Endothelial cell of umbilical vein (primary cell): ENCODE measurements around the gene EMP3. TPM values are rescaled to one million over a fixed set of nuclear protein-coding genes. Genes with fewer than 3 reads are reported as not detected.

ENCODE experiments used
- BruUV-seq: library from RNA; stranded (reverse); fragments of 400-500 nt; replicated peaks from 2 replicates; lab custom pipeline; 2021; lab: Mats Ljungman, UMichigan
- CTCF ChIA-PET: fragments of 300-600, 350-600 bp; sonication (Branson Sonifier 250); formaldehyde crosslinking; loops from one replicate; lab custom pipeline; 2021; ENCODE audit warnings: antibody characterized with exemption, inconsistent platforms; lab: Charles Lee
- POLR2A ChIA-PET: fragments of 300-600, 350-600 bp; sonication (Branson Sonifier 250); formaldehyde crosslinking; loops from one replicate; lab custom pipeline; 2021; ENCODE audit warnings: antibody characterized with exemption, inconsistent platforms; lab: Charles Lee
- DNase-seq: peaks from one replicate; pipeline ENCODE4 v3.0.0-alpha.2; 2011; ENCODE audit warnings: low read depth, low spot score
- FAIRE-seq: peaks from 2 replicates; lab custom pipeline; 2011; peaks lifted over from hg19 to GRCh38; lab: Jason Lieb, UNC
- H2AFZ ChIP-seq: 2 replicates; pipeline ENCODE4 v1.6.0; 2012; ENCODE audit warnings: low read depth, low read length, control low read depth, inconsistent platforms
- H3K27ac ChIP-seq: 2 replicates; pipeline ENCODE4 v1.5.1; 2011; ENCODE audit warnings: low read depth, mild to moderate bottlenecking, control low read depth, low read length, moderate library complexity; ENCODE audit not compliant: insufficient read depth
- H3K27me3 ChIP-seq, 2 experiments: 2 replicates each; pipeline versions ENCODE4 v1.6.0 to v1.6.1; 2011; ENCODE audit warnings: low read length in 2 of 2, mixed read lengths in 1 of 2; ENCODE audit not compliant: control insufficient read depth in 2 of 2, insufficient read depth in 2 of 2
- H3K36me3 ChIP-seq, 2 experiments: 2 replicates in 1 of 2; 3 replicates in 1 of 2; pipeline ENCODE4 v1.5.1; 2011; ENCODE audit warnings: low read length in 2 of 2, mild to moderate bottlenecking in 1 of 2, moderate library complexity in 1 of 2; ENCODE audit not compliant: control insufficient read depth in 2 of 2, insufficient read depth in 2 of 2; ENCODE audit errors: extremely low read depth in 1 of 2
- H3K4me1 ChIP-seq: 3 replicates; pipeline ENCODE4 v1.5.1; 2011; ENCODE audit warnings: mild to moderate bottlenecking, low read length; ENCODE audit not compliant: control insufficient read depth, insufficient read depth; ENCODE audit errors: extremely low read depth
- H3K4me2 ChIP-seq: 2 replicates; pipeline ENCODE4 v1.6.1; 2011; ENCODE audit warnings: low read length, control low read depth, mixed read lengths; ENCODE audit not compliant: insufficient read depth
- H3K4me3 ChIP-seq, 3 experiments: fragments of 200-600 bp in 1 of 3; sonication (generic), shearing (Covaris generic) in 1 of 3; replicated peaks in 1 of 3; 2 replicates each; pipeline ENCODE4 v1.5.1; 2011 to 2016; ENCODE audit warnings: control low read depth in 3 of 3, low read length in 3 of 3, mild to moderate bottlenecking in 2 of 3, inconsistent platforms in 1 of 3, low read depth in 1 of 3, moderate library complexity in 1 of 3; ENCODE audit not compliant: insufficient read depth in 1 of 3
- H3K79me2 ChIP-seq: 2 replicates; pipeline ENCODE4 v1.6.0; 2012; ENCODE audit warnings: low read length, inconsistent platforms; ENCODE audit not compliant: control insufficient read depth, insufficient read depth
- H3K9ac ChIP-seq: replicated peaks from 2 replicates; pipeline ENCODE3; 2011; ENCODE audit warnings: low read length, control low read depth; ENCODE audit not compliant: insufficient read depth; ENCODE audit errors: extremely low read depth
- H3K9me1 ChIP-seq: replicated peaks from 3 replicates; pipeline ENCODE4 v1.6.0; 2011; ENCODE audit warnings: mild to moderate bottlenecking, low read length; ENCODE audit not compliant: control insufficient read depth, insufficient read depth; ENCODE audit errors: extremely low read depth
- H3K9me3 ChIP-seq: replicated peaks from 2 replicates; pipeline ENCODE4 v1.5.1; 2012; ENCODE audit warnings: low read length, inconsistent platforms; ENCODE audit not compliant: control insufficient read depth, insufficient read depth
- H4K20me1 ChIP-seq: replicated peaks from 2 replicates; pipeline ENCODE3; 2011; ENCODE audit warnings: mild to moderate bottlenecking, low read length; ENCODE audit not compliant: control insufficient read depth, insufficient read depth; ENCODE audit errors: extremely low read depth
- CTCF ChIP-seq, 2 donors: IDR thresholded peaks; 1 replicate in 1 of 2; 2 replicates in 1 of 2; pipeline ENCODE4 v1.5.1; 2011; ENCODE audit warnings: low read length in 2 of 2, mild to moderate bottlenecking in 2 of 2, moderate library complexity in 2 of 2, control low read depth in 1 of 2, inconsistent platforms in 1 of 2, low read depth in 1 of 2; ENCODE audit not compliant: insufficient read depth in 1 of 2; ENCODE audit errors: extremely low read depth in 1 of 2
- EZH2 ChIP-seq: IDR thresholded peaks from 2 replicates; pipeline ENCODE4 v1.6.1; 2012; ENCODE audit warnings: borderline replicate concordance, low read depth, mild to moderate bottlenecking, moderate library complexity, low read length, inconsistent platforms; ENCODE audit not compliant: severe bottlenecking
- FOS ChIP-seq: IDR thresholded peaks from 2 replicates; pipeline ENCODE4 v1.6.1; 2011; ENCODE audit warnings: mild to moderate bottlenecking, low read length, moderate library complexity, borderline replicate concordance; ENCODE audit not compliant: insufficient read depth
- GATA2 ChIP-seq: IDR thresholded peaks from 2 replicates; pipeline ENCODE4 v1.7.0; 2011; ENCODE audit warnings: low read depth, mild to moderate bottlenecking, moderate library complexity, mixed read lengths, low read length; ENCODE audit not compliant: insufficient read length, insufficient read depth
- JUN ChIP-seq: IDR thresholded peaks from 2 replicates; pipeline ENCODE4 v1.6.1; 2011; ENCODE audit warnings: borderline replicate concordance, low read depth; ENCODE audit not compliant: insufficient read length, insufficient read depth
- MAX ChIP-seq: IDR thresholded peaks from 2 replicates; pipeline ENCODE4 v1.6.1; 2011; ENCODE audit not compliant: insufficient read depth, insufficient read length
- MYC ChIP-seq: IDR thresholded peaks from one replicate; pipeline ENCODE4 v1.6.1; 2011; ENCODE audit warnings: mild to moderate bottlenecking, low read depth, low read length
- POLR2A ChIP-seq: IDR thresholded peaks from 2 replicates; pipeline ENCODE4 v1.6.1; 2012; ENCODE audit warnings: low read depth, mild to moderate bottlenecking, control low read depth, low read length
- POLR2AphosphoS5 ChIP-seq: IDR thresholded peaks from 2 replicates; pipeline ENCODE4 v1.6.1; 2012; ENCODE audit warnings: low read depth, mild to moderate bottlenecking, control low read depth, low read length, moderate library complexity; ENCODE audit not compliant: insufficient read depth
- dilution Hi-C: fragments of 300-500 bp; cut with MboI; formaldehyde crosslinking; loops from one replicate; pipeline ENCODE4 v1.15.0; 2019; ENCODE audit warnings: low sequenced_read_pairs; ENCODE audit not compliant: extremely low pct_ligation_motif_present
- intact Hi-C: fragments of 100-400 bp; cut with micrococcal nuclease; formaldehyde crosslinking; loops from one replicate; pipeline ENCODE4 v1.10.0; 2022
- polyA plus RNA-seq, 4 experiments: library from polyadenylated mRNA; depleted of rRNA in 3 of 4; stranded (reverse) in 3 of 4; unstranded in 1 of 4; fragments of >200 nt; gene quantifications; 2 replicates each; pipeline versions ENCODE4 v1.2.1 to v1.2.3, GENCODE V29; 2011 to 2012; ENCODE audit warnings: missing spikeins in 1 of 4
- total RNA-seq: library from RNA; stranded (reverse); gene quantifications from 2 replicates; pipeline ENCODE4 v1.2.3, GENCODE V29; 2021

Gene EMP3
- total and polyA plus RNA-seq, 2 donors (not counting 3 experiments of a cell fraction or from before 2014, with no cell fraction given), result 127 to 406 TPM

GRCh38 chr19:48303866-48304265 is 21.5 kb upstream of the EMP3 start:
- FAIRE-seq, result no peak
- intact Hi-C loops, result no loop called here
- H3K27me3 ChIP-seq, result peaks cover 6% of the 10 kb centered on the region in 2 experiments
- DNase-seq, result no peak
- H3K4me2 ChIP-seq, result no peak overlapping the region
- H3K9me1 ChIP-seq, result no peaks in the 10 kb centered on the region
- H3K79me2 ChIP-seq, result no peaks in the 10 kb centered on the region
- no peak overlapping the region for H3K9ac ChIP-seq
- H4K20me1 ChIP-seq, result no peaks in the 10 kb centered on the region
- no peaks in the 10 kb centered on the region for H3K4me1 ChIP-seq
- no TSS peak for BruUV-seq
- dilution Hi-C loops, result no loop called here
- ChIA-PET POLR2A (no interaction called here), CTCF (interaction anchor here (1.7 kb wide), 1 partner anchor 8 kb away, joined by 4 read pairs; no protein-coding TSS in a partner anchor)
- H2AFZ ChIP-seq, result no peak overlapping the region
- no peak overlapping the region for H3K27ac ChIP-seq
- H3K4me3 ChIP-seq, result no peak overlapping the region
- H3K9me3 ChIP-seq, result no peaks in the 10 kb centered on the region
- no peaks in the 10 kb centered on the region for H3K36me3 ChIP-seq
- TF ChIP-seq GATA2 (no peak), CTCF (IDR thresholded peaks at IDR 0.05; ENCODE audit: extremely low read depth in 1 of 2, insufficient read depth in 1 of 2, low read depth in 1 of 2, low read length in 2 of 2) (no peak), EZH2 (no peak), POLR2AphosphoS5 (no peak), JUN (no peak), MAX (no peak), POLR2A (no peak), FOS (no peak), MYC (no peak)
